NAMALWA (cell line): ENCODE results near the gene MIAT.
A peak's percentile ranks its signal among the peaks of the same experiment; 100 is the strongest.

Source experiments
- DNase-seq: peaks from one replicate; pipeline ENCODE4 v3.0.0-alpha.2; 2015; ENCODE audit warnings: low spot score

MIAT gene

GRCh38 chr22:26669060-26669481 is 11.7 kb downstream of the MIAT start:
- peak; percentile 69 for DNase-seq

DNA sequence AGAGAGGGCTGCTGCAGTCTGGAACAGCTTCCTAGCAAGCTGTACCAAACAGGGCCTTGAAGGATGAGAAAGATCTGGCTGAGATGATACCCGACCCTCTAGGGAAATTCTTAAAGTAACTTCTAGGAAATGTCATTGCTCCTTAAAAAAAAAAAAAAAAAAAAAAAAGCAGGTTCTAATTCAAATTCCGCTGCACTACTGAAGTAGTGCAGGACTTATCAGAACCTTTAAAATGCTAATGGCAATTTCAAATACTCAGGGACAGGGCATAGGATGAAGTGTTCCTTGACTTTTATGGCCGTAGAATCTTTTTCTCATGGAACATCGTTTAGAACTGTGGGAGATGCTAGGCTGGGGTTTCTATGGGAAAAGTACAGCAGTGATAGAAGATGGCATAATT is 13.1 kb downstream of the MIAT start:
- no peak for DNase-seq

GRCh38 chr22:26671317-26672059 is 14.1 kb downstream of the MIAT start:
- peak; percentile 93 for DNase-seq

DNA sequence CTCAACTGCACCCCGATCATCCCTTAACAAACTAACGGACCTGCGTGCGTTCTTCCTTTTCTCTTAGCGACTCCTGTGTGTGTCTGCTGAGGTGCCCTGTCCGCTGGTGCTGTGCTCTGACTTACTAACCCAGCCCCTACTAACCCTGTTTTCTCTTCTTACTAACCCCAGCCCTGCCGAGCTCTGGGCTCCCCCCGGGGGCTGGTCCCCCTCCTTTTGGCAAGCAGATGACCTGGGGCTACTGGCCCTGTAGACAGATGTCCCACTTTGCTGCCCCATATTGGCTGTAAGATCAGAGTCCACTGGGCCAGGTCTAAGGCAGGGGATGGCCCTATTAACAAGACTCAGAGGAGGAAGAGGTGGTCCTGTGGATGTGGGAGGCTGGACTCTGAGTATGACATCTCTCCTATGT is 14.7 kb downstream of the MIAT start:
- no peak for DNase-seq

GRCh38 chr22:26672590-26673468 is 15.4 kb downstream of the MIAT start:
- DNase-seq, result peak; percentile 98

GRCh38 chr22:26673486-26673885 is 16.1 kb downstream of the MIAT start:
- no peak for DNase-seq

DNA sequence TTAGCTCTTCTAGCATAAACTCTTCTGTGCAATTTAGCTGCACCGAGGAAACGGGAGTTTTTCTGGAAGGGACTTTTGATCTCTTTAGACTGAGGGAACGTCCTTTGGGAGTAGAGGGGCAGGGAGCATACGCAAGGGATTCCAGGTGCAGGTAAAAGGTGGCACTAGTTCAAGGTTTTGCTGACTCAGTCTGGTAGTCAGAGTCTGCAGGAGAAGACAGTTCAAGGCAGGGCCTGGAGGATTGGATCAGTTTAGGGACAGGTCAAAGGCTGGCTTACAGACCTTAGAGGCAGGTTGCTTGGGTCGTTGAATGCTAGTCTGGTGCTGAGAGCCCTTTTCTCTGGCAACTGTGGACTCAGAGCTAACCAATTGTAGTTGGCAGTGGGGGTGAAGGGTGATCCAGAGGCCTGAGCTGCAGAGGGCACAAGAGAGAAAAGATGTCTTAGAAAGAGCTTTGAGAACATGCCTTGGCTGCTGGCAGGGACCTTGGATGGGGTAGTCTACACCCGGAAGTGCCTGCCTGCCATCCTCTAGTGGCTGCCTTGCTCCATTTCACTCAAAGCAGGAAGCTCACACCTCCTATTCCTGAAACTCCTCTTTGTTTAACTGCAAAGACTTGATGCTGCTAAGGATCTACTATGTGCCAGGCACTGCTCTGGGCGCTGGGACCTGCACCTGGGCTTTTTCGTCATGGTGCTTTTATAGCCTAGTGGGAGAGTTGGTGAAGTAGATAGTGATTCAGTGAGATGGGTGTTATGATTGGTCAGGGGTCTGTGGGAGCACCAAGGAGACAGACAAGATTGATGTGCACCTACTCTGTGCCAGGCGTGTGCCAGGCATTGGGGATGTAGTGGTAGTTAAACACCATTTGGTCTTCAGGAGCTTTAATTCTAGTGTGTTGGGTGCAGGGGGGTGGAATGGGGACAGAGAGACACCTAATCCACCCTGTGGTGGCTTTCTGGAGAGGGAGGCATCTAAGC is 17.1 kb downstream of the MIAT start:
- peak; percentile 61 for DNase-seq

- no peak for DNase-seq
These were observed 18.4 kb downstream of the MIAT start for GRCh38 chr22:26675687-26676268.

- no peak for DNase-seq
These were observed 19.8 kb downstream of the MIAT start for GRCh38 chr22:26677217-26677616.

- DNase-seq, result peak; percentile 86
These were observed 21.7 kb downstream of the MIAT start for GRCh38 chr22:26679003-26679629.

DNA sequence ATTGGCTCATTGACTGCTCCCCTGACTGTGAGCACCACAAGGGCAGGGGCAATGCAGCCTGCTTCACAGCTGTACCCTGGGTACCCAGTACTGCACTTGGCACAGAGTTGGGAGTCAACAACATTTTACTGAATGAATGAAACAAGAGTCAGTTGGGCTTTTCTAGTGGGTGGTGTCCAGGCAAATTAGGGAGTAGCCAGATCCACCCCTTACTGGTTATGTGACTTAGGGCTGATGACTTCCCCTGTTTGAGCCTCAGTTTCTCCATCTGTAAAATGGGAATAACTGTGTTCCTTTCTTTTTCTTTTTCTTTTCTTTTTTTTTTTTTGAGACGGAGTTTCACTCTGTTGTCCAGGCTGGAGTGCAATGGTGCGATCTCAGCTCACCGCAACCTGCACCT is 23.1 kb downstream of the MIAT start:
- DNase-seq, result no peak

- no peak for DNase-seq
These were observed 24.0 kb downstream of the MIAT start for GRCh38 chr22:26681395-26681821.

DNA sequence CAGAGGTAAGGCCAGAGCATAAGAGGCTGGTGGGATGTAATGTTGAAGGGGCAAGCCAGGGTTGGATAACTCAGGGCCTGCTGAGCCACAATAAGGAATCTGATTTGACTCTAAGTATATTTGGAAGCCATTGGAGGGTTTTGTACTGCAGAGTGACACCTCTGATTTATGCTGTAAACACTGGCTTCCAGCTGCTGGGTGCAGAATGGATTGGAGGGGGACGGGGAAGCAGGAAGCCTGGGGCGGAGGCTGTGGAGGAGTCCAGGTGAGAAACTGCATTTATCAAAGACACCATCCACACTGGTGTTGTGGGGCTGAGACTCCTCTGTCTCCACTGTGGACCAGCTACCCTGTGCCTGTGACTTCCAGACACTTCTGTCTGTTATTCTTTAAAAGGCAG is 26.8 kb downstream of the MIAT start:
- DNase-seq, result no peak

GRCh38 chr22:26685601-26686000 is 28.2 kb downstream of the MIAT start:
- no peak for DNase-seq

DNA sequence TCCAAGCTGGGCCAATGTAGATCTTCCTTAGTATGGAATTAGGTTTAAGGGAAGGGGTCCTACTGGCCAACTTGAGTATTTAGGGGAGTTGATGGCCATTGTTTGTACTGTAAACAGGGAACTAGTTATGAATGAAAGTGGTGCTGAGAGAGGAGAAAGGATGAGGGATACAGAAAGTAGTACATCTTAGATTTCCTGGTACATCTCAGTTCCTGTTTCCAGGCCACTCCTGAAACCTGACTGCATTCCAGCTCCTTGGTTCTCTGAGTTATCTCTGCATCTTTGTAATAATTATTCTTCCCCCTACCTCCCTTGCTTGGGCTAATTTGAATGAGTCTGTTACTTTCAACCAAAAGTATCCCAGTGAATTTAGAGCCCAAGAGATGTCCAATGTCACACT is 30.1 kb downstream of the MIAT start:
- DNase-seq, result no peak

DNA sequence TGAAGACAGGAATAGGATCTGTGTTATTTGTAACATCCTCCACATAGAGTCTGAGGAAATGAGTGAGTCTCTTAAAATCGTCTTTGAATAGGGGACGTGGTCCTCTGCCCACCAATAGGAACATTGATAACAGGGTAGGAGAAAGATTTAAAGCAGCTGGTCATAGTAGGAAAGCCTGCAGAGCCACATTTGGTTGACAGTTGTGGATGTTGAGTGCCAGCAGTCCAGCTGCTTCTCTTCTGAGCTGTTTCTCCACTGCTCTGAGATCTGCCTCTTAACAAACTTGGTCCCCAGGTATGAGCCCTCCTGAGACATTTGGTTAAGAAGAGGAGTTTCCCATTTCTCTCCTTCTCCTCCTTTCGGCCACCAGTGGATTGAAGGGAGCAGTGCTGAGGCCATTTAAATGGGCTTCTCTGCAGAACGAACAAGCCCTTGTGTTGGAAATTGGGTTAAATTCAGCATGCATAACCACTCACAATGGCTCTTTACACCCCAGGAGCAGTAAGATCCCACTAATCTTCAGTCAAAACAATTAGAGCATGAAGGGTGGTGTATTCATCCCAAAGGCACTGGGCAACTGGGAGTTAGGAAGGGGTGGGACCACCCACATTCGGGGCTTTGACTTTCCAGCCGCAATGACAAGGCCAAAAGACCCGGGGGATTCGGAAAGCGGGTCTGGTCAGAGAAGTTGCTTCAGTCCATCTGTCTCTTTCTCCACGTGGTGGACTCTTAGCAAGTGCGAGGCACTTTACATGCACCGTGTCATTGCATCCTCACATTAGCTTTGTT is 32.3 kb downstream of the MIAT start:
- no peak for DNase-seq

- no peak for DNase-seq
These were observed 33.4 kb downstream of the MIAT start for GRCh38 chr22:26690654-26691376.

DNA sequence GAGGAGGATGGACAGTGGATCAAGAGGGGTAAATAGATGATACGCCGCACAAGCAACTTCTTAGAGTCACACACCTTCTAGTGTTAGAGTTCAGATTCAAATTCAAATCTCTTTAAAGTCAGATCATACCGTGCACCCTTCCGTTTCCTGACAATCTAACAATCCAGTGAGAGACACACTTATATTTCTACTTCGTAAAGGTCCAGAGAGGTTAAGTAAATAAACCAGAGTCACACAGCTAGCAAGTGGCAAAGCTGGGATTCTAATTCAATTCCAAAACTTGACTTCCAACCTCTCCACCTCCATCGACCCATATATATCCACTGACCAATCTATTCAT is 34.0 kb downstream of the MIAT start:
- no peak for DNase-seq

GRCh38 chr22:26692215-26692614 is 34.8 kb downstream of the MIAT start:
- DNase-seq, result no peak

GRCh38 chr22:26697151-26697550 is 39.8 kb downstream of the MIAT start:
- DNase-seq, result no peak
